ENCODE data around the gene VAMP8. TPM values are rescaled to one million over a fixed set of nuclear protein-coding genes. Genes with fewer than 3 reads are reported as not detected.
A peak's percentile ranks its signal among the peaks of the same experiment; 100 is the strongest.
"Not testable (repeated sequence)": the region's sequence is repeated elsewhere in the genome, so short reads cannot be mapped to it uniquely, and the experiment has no call there.

Gene VAMP8
- total RNA-seq, 1 donor from 2014 or later: 152 TPM

DNA sequence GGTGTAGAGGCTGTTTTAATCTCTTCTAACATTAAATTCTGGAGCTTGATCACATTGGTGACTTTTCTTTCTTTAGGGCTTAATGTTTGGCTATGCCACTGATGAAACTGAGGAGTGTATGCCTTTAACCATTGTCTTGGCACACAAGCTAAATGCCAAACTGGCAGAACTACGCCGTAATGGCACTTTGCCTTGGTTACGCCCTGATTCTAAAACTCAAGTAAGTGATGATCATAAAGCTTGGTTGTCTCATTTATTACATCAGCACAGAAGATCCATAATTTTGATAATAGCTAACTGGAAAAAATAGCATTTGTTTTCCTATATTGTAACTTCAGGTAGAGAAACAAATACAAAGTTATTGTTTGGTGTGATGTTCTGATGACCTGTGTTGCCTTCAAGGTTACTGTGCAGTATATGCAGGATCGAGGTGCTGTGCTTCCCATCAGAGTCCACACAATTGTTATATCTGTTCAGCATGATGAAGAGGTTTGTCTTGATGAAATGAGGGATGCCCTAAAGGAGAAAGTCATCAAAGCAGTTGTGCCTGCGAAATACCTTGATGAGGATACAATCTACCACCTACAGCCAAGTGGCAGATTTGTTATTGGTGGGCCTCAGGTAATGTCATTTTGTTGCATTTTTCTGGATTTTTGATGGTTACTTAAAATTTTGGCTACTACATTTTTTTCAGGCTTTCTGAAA lies 35.5 kb upstream of the VAMP8 start:
- DNase-seq (ENCODE audit: low read depth): no peak
- H3K4me3 ChIP-seq (ENCODE audit: low read depth, low read length): peak overlapping the region; percentile 89
- TF ChIP-seq, protein P1, sequence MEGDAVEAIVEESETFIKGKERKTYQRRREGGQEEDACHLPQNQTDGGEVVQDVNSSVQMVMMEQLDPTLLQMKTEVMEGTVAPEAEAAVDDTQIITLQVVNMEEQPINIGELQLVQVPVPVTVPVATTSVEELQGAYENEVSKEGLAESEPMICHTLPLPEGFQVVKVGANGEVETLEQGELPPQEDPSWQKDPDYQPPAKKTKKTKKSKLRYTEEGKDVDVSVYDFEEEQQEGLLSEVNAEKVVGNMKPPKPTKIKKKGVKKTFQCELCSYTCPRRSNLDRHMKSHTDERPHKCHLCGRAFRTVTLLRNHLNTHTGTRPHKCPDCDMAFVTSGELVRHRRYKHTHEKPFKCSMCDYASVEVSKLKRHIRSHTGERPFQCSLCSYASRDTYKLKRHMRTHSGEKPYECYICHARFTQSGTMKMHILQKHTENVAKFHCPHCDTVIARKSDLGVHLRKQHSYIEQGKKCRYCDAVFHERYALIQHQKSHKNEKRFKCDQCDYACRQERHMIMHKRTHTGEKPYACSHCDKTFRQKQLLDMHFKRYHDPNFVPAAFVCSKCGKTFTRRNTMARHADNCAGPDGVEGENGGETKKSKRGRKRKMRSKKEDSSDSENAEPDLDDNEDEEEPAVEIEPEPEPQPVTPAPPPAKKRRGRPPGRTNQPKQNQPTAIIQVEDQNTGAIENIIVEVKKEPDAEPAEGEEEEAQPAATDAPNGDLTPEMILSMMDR (conservative IDR thresholded peaks at IDR 0.05; ENCODE audit: low read depth, low read length): no peak

DNA sequence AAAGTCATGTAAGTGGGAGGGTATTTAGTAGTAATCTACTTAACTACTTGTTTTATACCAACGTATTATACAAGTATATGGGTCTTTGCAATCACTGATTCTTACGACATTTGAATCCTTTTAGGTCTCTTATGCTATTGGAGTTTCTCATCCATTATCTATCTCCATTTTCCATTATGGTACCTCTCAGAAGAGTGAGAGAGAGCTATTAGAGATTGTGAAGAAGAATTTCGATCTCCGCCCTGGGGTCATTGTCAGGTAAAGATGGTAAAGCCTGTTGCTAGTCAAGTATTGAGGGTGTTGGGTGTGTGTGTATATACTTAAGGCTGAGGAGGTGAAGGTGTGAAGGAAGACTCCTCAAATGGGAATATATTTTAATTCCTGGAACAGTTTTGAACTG lies 34.6 kb upstream of the VAMP8 start:
- TF ChIP-seq, protein P1 (conservative IDR thresholded peaks at IDR 0.05; ENCODE audit: low read depth, low read length): no peak
- no peak for DNase-seq (ENCODE audit: low read depth)
- H3K4me3 ChIP-seq (ENCODE audit: low read depth, low read length): peak overlapping the region; percentile 89

DNA sequence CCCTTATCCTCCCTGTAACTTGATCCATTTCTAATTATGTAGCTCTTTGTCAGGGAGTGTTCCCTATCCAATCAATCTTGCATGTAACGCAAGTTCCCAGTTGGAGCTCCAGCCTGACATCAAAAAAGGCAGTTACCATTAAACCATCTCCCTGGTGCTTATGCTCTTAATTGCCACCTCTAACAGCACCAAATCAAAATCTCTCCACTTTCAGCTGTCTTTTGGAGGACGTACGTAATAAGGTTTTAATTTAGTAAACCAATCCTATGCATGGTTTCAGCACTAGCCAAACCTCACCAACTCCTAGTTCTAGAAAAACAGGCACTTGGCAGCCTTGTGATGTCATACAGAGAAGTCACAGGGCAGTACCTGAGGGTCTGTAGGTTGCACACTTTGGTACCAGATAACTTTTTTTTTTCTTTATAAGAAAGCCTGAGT lies 33.1 kb upstream of the VAMP8 start:
- not testable (repeated sequence) for DNase-seq (ENCODE audit: low read depth); H3K4me3 ChIP-seq (ENCODE audit: low read depth, low read length)

DNA sequence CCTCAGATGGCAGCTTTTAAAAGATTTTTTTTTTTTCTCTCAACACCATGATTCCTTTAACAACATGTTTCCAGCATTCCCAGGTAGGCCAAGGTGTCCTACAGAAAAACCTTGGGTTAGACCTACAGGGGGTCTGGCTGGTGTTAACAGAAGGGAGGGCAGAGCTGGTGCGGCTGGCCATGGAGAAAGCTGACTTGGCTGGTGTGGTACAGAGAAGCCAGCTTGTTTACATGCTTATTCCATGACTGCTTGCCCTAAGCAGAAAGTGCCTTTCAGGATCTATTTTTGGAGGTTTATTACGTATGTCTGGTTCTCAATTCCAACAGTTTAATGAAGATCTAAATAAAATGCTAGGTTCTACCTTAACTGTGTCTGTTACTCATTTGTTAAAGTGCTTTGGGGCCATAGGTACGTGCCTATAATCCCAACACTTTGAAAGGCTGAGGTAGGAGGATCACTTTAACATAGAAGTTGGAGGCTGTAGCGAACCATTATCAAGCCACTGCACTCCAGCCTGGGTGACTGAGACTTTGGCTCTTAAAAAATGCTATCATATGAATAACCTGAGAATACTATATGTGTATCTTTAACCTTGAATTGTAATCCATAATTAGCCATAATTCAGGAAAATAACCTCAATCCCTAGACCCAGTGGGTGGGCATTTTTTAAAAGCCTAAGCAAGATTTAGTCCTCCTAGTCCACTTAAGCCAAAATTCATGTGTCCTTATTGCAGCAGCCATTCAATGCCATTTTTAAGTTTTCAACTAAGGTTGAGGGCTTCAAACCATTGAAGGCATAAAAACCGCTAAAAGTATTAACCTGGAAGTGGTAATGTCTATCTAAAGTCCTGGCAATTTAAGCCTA lies 32.2 kb upstream of the VAMP8 start:
- DNase-seq (ENCODE audit: low read depth); H3K4me3 ChIP-seq (ENCODE audit: low read depth, low read length): not testable (repeated sequence)

DNA sequence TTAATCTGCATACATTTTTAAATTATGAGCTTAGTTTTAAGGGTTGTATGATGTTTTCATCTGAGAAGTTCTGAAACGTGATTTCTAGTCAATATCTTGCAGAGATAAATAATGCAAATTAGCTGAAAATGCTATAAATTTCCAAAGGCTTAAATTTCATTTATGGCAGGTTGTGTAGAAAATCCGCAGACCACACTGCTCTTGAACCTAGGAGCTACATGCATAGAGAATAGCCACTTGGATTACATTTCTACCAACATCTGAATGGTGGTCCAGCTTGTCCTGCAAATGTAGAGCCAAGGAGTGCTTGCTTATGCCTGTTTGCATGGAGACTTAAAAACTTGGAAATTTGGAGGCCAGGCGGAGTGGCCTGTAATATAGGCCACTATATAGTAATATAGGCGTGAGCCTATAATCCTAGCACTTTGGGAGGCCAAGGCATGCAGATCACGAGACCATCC lies 31.6 kb upstream of the VAMP8 start:
- H3K4me3 ChIP-seq (ENCODE audit: low read depth, low read length): no peak overlapping the region
- no peak for DNase-seq (ENCODE audit: low read depth)
- TF ChIP-seq, protein P1 (conservative IDR thresholded peaks at IDR 0.05; ENCODE audit: low read depth, low read length): no peak

- no peak overlapping the region for H3K4me3 ChIP-seq (ENCODE audit: low read depth, low read length)
- DNase-seq (ENCODE audit: low read depth): no peak
- TF ChIP-seq, protein P1 (conservative IDR thresholded peaks at IDR 0.05; ENCODE audit: low read depth, low read length): no peak
Measured at GRCh38 chr2:85547089-85547858, 30.1 kb upstream of the VAMP8 start.

- DNase-seq (ENCODE audit: low read depth): no peak
- TF ChIP-seq, protein P1 (conservative IDR thresholded peaks at IDR 0.05; ENCODE audit: low read depth, low read length): no peak
- H3K4me3 ChIP-seq (ENCODE audit: low read depth, low read length): no peak overlapping the region
Measured at GRCh38 chr2:85547859-85548607, 29.4 kb upstream of the VAMP8 start.
